Activated T-cell treated with anti-CD3 and anti-CD28 coated beads, Interleukin-2, amount 50 U/mL, for 48 hours (primary cell): ENCODE measurements around the gene PCP2.
A peak's percentile ranks its signal among the peaks of the same experiment; 100 is the strongest.

Experiments
- DNase-seq, 2 experiments: peaks; one replicate each; pipeline ENCODE4 v3.0.0-alpha.2; 2020

PCP2 gene

DNA sequence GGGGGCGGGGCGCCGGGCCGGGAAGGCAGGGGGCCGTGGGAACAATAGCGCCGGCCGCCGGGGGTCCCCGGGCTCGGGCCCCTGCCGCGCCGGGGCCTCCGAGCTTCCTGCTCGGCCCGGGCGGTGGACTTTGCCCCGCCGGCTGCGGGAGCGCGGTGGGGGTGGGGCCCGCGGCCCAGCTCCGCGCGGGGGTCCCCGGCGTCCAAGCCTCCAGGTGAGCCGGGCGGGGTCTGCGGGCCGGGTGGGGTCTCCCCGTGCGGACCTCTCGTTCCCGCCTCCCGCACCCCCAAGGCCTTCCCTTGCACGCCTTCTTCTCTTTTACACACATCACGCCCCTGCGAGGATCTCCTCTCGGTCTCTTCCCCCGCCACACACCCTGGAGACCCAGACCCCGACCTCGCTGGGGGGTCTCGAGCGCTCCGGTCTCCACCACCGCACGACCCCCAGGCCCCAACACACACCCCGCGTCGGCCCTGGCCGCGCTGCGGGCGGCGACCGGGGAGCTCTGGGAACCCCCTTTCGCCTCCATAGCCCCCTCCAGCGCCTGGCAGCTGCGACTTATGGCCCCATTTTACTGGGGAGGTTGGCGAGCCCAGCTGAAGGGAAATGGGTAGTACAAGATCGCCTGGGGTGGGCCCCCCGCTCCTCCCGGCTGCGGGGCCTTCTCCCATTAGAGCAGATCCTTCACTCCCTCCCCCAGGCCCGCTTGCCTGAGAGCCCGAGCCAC is 37.1 kb downstream of the PCP2 start:
- DNase-seq: no peak

DNA sequence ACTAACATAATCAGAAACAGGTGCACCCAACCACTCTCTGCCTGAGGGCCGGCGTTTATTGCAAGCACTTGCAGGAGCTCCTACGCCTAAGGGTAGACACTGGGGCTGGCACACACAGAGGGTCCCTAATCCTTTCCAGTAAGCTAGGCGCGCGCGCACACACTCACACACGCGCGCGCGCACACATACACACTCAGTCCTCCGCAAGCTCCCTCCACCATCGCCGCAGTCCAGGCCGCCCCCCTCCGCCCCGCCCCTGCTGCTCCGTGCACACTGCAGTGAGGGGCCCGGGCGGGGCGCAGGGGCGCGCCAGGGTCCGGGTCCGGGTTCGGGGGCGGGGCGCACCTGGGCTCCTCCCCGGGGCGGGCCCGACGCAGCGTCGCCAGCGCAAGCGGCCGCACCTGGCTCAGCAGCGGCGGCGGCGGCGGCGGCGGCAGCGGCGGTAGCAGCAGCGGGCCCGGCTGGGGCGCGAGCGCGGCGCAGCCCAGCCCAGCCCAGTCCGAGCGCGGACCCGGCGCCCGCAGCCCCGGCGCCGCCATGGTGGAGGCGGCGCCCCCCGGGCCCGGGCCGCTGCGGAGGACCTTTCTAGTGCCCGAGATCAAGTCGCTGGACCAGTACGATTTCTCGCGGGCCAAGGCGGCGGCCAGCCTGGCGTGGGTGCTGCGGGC is 37.9 kb downstream of the PCP2 start, which contains the start of gene CAMSAP3:
CAMSAP3 (plus strand) TSS at position 398 of the 668 bp plus-strand sequence; CDS start at position 538, 140 bp downstream.
- peak; percentile 45 to 69 for DNase-seq

DNA sequence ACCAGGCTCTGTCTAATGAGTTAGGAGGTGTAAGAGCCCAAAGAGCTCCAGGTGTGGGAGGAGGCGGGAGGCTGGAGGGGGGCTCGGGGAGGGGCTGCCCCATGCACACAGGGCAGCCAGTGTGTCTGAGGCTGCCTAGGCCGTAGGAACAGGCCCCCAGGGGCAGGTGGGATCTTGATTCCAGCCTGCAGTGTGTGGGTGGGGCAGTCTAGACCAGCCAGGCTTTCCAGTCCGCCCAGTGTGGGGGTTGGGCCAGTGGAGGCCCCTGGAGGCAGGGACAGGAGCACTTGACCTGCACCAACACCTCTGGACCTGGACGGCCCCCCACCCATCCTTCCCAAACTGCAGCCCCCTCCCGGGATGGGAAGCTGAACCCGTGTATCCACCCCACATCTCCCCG is 43.3 kb downstream of the PCP2 start:
- DNase-seq: no peak

DNA sequence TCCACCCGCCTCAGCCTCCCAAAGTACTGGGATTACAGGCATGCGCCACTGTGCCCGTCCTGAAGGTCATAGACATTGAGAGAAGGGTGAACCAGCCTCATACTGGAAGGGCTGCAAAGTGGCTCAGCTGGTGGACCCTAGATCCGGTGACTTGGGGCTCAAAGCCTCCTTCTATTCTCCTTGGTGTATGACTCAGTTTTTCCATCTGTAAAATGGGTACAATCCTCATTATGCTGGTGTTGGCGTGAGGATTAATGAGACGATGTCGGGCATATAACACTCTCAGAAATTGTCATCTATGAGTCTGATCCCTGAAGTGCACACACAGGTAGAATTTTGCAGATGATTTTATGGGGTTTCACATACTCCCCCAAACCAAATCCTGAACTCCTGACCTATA is 43.7 kb downstream of the PCP2 start:
- no peak for DNase-seq

DNA sequence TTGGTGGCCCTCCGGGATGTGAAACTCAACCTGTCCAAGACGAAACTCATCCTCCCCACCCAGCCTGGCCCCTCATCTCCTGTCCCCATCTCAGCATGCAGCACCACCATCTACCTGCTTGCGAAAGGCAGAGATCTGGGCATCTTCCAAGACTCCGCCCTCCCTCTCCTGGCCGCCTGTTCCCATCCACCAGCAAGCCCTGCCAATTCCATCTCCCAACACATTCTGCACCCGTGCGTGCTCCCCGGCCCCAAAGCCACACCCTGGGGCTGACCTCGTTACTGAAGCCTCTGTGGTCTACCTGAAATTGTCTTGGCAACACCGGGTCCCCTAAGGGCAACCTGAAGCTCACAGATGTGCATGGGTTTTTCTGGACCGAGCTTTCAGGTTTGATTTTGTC is 51.1 kb downstream of the PCP2 start:
- DNase-seq: no peak
